Activated CD4-positive, CD25-positive, alpha-beta regulatory T cell treated with anti-CD3 and anti-CD28 coated beads, Interleukin-2, amount 50 U/mL, for 72 hours (primary cell): ENCODE data around the gene ZNF664.

Experiments used
- DNase-seq: peaks from one replicate; pipeline ENCODE4 v3.0.0; 2021

ZNF664 gene

DNA sequence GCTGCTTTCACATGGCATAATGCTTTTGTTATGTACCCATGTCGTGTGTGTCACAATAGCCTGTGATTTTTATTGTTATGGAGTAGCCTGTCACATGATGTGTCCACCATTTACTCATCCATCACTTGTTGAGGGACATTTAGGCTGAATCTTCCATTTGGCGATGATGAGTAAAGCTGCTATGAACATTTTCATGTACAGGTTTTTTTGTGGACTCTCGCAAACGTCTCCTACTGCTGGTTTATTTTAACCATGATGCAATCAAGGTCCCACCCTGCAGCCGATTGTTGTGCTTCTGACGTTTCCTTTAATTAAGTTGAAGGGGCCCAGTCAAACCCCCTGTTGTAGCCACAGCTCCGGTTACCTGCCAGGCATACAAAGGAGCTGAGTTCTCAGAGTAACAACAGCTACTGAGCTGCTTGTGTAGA lies 63.2 kb downstream of the ZNF664 start:
- DNase-seq: no peak

- peak; percentile 42 for DNase-seq
Observed at GRCh38 chr12:124036657-124037109, 63.7 kb downstream of the ZNF664 start.

DNA sequence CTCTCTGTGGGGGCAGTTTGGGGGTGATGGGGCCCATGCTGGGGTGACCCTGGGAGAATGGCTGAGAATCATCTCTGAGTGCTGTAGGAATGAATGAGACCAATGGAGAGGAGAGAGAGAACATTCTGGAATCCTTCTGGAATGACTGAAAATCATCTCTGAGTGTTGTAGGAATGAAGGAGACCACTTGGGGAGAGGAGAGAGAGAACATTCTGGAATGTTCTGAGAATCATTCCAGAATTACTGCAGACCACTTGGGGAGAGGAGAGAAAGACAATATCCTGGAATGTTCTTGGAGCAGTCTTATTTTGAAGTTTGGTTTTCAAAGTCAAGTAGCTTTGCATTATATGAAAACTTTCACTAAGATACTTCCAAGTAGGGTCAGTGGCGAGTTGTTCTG lies 64.3 kb downstream of the ZNF664 start:
- DNase-seq: no peak

DNA sequence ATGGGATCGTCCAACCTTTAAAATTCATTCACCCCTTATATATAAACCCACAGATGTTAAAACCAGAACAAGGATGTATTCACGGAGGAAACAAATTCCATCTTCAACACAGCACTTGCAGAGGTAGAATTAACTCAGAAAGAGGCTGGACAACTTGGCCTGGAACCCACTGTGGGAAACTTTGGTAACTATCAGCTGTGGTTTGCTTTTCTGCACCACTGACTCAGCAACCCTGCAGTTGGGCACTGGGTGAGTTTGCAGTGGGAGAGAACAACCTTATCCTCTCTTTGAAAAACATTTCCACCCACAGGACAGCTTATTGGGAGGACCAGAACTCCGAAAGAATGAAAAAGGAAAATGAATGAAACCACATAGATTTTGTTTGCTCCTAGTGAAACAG lies 66.3 kb downstream of the ZNF664 start:
- no peak for DNase-seq

DNA sequence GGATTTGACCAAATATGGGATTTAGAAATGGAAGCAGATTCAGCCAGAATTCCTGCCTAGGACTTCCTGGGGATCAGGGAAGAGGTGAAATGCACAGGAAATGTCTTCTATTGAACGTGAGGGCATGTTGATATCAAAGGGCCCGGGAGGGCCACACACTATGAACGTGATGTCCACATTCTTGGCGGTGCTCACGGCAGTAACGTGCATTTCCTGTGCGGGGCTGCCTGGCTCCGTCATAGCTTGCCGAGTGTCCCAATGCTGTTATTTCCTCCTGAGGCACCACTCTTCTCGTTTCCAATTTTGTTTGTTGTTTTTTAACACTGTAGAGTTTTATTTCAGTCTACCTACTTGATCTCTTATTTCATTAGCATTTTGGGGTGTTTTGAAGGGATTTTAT lies 67.3 kb downstream of the ZNF664 start:
- no peak for DNase-seq

DNA sequence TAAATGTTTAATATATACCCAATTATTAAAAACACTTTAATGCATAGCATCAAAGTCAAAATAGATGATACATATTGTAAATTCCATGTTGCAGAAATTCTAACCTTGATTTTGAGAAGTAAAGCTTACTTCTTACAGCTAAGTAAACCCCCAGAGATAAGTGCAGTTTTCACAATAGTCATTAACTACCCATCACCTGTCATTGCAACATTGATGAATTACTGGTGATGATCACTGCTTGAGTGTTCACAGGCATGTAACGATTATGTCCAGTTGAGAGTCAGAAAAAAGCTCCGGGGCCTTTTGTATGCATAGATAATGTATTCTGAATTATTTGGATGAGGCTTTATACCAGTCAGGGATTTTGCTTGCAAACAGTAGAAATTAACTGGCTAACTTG lies 67.7 kb downstream of the ZNF664 start:
- DNase-seq: no peak

DNA sequence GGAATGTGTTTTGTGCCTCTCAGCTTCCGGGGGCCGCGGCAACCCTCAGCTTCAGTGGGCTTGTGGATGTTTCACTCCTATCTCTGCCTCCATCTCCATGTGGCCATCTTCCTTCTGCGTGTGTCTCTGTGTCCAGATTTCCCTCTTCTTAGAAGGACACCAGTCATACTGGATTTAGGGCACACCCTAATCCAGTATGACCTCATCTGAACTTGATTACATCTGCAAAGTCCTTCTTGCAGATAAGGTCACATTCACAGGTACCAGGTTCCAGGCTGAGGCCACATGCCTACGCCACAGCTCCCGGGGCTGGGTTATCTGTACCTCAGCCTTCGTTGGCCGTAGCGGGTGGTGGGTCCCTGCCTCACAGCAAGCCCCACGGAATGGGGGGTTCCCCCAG lies 68.9 kb downstream of the ZNF664 start:
- no peak for DNase-seq

DNA sequence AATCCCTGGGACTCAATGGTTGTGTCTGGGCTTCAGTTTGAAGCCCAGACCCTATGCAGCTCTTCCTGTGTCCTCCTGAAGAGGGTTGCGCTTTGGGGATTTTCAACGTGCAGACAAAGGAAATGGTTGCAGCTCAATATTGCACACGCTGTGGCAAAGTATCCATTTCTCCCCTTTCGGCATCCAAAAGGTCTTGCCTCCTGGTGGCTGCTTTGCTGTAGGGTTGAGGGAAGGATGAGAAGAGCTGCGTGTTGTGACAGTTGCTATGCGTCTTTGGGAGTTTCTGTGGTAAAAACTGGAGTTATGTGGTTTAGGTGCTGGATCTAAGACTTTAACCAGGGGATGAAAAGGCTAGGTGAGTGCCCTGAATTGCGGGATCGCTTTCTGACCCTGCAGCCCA lies 71.0 kb downstream of the ZNF664 start:
- DNase-seq: no peak

GRCh38 chr12:124044809-124045321 lies 71.8 kb downstream of the ZNF664 start:
- no peak for DNase-seq

DNA sequence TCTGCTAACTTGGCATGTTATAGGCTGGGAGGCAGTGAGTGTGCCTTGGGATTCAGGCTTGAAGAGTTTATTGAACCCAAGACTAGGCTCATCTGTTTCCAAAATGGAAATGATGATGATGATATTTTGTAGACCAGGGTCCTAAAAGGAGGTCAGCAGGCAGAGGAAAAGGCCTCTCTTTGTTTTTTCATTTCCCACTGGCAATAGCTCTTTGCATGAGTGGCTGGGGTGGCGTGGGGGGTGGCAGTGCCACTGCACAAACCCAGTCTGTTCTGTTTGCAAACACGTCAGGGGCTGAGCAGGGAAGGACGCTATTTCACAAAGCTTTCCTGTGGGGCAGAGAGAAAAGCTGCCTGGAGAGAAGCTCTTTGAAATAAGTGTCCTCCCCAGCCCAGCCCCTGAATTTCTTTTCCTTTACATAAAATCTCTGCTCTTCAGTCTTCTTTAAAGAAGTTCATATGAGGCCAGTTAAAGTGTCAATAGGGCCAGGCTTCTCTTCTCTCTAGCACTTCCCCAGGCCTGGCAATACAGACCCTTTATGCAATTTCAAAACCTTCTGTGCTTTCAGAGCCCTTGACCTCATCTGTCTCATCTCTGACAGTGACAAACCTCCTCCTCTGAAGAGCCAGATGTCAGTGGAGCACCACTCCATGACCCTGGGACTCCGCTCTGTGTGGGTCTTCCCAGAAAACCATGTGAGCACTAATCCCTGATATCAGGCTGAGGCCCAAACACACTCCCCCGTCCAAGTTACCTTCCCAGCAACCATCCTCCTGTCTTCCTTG lies 72.8 kb downstream of the ZNF664 start:
- DNase-seq: no peak

DNA sequence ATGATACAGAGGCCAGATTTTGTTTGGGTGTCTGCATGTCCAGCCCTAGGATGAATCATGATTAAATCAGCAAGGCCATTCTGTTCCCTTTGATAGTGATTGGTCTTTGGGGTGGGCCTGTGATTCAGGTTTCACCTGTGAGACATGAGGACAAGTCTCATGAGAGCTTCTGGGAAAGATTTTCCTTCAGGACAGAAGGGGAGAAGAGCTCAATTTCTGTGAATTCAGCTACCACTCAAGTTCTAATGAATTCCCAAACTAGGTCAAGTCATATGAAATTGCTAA lies 73.4 kb downstream of the ZNF664 start:
- DNase-seq: no peak

DNA sequence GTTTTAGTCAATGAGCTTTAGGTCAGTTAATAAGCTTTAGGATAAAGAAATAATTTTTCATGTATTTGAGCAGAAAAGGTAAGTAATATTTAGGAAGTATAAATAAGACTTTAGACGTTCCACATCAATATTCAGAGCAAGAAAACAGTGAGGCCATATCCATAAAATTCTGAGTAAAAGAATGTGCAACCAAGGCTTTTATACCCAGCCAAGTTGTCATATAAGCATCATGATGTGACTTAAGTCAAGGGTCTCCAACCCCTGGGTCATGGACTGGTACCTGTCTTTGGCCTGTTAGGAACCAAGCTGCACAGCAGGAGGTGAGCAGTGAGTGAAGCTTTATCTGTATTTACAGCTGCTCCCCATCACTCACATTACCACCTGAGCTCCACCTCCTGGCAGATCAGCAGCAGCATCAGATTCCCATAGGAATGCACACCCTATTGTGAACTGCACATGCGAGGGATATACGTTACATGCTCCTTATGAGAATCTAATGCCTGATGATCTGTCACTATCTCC lies 74.1 kb downstream of the ZNF664 start:
- no peak for DNase-seq

GRCh38 chr12:124049451-124050094 lies 76.6 kb downstream of the ZNF664 start:
- no peak for DNase-seq

- DNase-seq: no peak
Observed at GRCh38 chr12:124053851-124054250, 80.8 kb downstream of the ZNF664 start.

- DNase-seq: no peak
Observed at GRCh38 chr12:124055066-124055465, 82.1 kb downstream of the ZNF664 start.

GRCh38 chr12:124057691-124058090 lies 84.7 kb downstream of the ZNF664 start:
- DNase-seq: no peak

GRCh38 chr12:124059752-124060151 lies 86.7 kb downstream of the ZNF664 start:
- DNase-seq: no peak
